Tibial artery (tissue), 4 donors: ENCODE measurements around the gene IGF2BP2.
"Not testable (repeated sequence)": the region's sequence is repeated elsewhere in the genome, so short reads cannot be mapped to it uniquely, and the experiment has no call there.

Source experiments
- DNase-seq, 2 donors: peaks; one replicate each; pipeline ENCODE4 v3.0.0-alpha.2; 2019
- H3K27ac ChIP-seq, 2 donors: fragments of 200-600 bp; sonication (generic) in 1 of 2; 1 replicate in 1 of 2; 2 replicates in 1 of 2; pipeline ENCODE4 v1.5.1; 2018 to 2019; ENCODE audit warnings: mild to moderate bottlenecking in 1 of 2
- H3K27me3 ChIP-seq, 2 donors: fragments of 200-600 bp; sonication (generic) in 1 of 2; one replicate each; pipeline versions ENCODE4 v1.5.1 to v1.6.0; 2016 to 2019
- H3K36me3 ChIP-seq, 3 donors: fragments of 200-600 bp; sonication (generic) in 2 of 3; one replicate each; pipeline ENCODE4 v1.5.1; 2016 to 2019; ENCODE audit warnings: mild to moderate bottlenecking in 2 of 3
- H3K4me1 ChIP-seq, 4 donors: fragments of 200-600 bp; sonication (generic) in 2 of 4; 1 replicate in 3 of 4; 2 replicates in 1 of 4; pipeline ENCODE4 v1.5.1; 2016 to 2019
- H3K4me3 ChIP-seq, 2 donors: fragments of 200-600 bp; sonication (generic) in 1 of 2; 1 replicate in 1 of 2; 2 replicates in 1 of 2; pipeline ENCODE4 v1.5.1; 2018 to 2019; ENCODE audit warnings: mild to moderate bottlenecking in 2 of 2
- H3K9me3 ChIP-seq, 3 donors: fragments of 200-600 bp; sonication (generic) in 1 of 3; one replicate each; pipeline ENCODE4 v1.5.1; 2016 to 2019
- intact Hi-C: fragments of 100-400 bp; cut with DNase I; formaldehyde crosslinking; loops from one replicate; pipeline ENCODE4 v1.15.0; 2023; ENCODE audit warnings: low total_unique reads
- TF ChIP-seq, protein P1 (sequence below), 2 experiments: fragments of 200-600 bp in 1 of 2; fragments of 450-650 bp in 1 of 2; IDR thresholded peaks; one replicate each; pipeline ENCODE4 v1.5.1; 2017 to 2019; ENCODE audit warnings: antibody characterized with exemption in 2 of 2, mild to moderate bottlenecking in 1 of 2, moderate library complexity in 1 of 2

Gene IGF2BP2

DNA sequence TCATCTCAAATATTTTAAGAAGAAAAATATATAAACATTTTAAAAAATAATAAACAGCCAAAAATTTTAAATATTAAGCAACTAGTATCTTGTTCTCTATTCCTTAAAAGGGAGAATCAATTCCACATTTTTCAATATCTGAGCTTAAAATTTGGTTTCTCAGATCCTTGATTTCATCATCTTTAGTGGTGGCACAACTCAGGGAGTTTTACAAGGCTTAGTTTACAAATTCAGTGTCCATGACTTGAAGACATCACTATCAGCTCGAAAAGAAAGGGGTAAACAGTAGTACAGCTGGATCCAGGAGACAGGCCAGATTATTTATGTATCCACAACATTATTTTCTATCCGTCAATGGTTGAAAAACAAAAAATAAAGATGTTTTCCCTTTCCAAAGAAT, 11.6 kb downstream of the IGF2BP2 start:
- intact Hi-C loops, result no loop called here
- Histone ChIP-seq H3K4me3 (no peak overlapping the region), H3K9me3 (no peaks in the 10 kb centered on the region), H3K27ac (no peak overlapping the region), H3K4me1 (no peaks in the 10 kb centered on the region), H3K36me3 (no peaks in the 10 kb centered on the region), H3K27me3 (peaks cover 0 to 19% of the 10 kb centered on the region in 2 donors)
- DNase-seq, result no peak
- TF ChIP-seq, protein P1, sequence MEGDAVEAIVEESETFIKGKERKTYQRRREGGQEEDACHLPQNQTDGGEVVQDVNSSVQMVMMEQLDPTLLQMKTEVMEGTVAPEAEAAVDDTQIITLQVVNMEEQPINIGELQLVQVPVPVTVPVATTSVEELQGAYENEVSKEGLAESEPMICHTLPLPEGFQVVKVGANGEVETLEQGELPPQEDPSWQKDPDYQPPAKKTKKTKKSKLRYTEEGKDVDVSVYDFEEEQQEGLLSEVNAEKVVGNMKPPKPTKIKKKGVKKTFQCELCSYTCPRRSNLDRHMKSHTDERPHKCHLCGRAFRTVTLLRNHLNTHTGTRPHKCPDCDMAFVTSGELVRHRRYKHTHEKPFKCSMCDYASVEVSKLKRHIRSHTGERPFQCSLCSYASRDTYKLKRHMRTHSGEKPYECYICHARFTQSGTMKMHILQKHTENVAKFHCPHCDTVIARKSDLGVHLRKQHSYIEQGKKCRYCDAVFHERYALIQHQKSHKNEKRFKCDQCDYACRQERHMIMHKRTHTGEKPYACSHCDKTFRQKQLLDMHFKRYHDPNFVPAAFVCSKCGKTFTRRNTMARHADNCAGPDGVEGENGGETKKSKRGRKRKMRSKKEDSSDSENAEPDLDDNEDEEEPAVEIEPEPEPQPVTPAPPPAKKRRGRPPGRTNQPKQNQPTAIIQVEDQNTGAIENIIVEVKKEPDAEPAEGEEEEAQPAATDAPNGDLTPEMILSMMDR (IDR thresholded peaks at IDR 0.05), result no peak

DNA sequence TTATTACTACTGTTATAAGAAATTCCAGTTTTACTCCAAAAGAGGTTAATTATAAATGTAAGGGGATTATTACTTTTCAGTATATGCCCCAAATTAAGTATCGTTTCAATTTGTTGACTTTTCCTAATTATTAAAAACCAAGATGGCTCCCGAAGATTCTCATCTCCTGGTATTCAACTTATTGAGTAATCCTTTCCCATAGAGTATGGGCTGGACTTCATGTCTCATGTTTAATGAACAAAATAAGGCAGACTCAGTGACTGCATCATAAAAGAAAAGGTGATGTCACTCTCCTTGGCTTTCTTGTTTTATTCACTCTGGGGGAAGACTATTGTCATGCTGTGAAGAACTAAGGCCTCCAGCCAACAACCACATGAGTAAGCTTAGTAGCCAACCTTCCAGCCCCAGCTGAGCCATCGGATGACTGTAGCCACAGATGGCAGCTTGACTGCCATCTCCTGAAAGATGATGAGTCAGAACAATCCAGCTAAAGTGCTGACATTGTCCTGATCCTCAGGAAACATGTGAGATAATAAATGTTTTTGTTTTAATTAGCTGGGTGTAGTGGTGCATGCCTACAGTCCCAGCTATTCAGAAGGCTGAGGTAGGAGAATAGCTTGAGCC, 17.3 kb downstream of the IGF2BP2 start:
- no peaks in the 10 kb centered on the region for H3K4me1 ChIP-seq
- no peaks in the 10 kb centered on the region for H3K9me3 ChIP-seq
- DNase-seq, result no peak
- TF ChIP-seq, protein P1 (IDR thresholded peaks at IDR 0.05), result no peak
- H3K27me3 ChIP-seq, result no peaks in the 10 kb centered on the region
- no peak overlapping the region for H3K4me3 ChIP-seq
- intact Hi-C loops, result no loop called here
- H3K27ac ChIP-seq, result no peak overlapping the region
- H3K36me3 ChIP-seq, result no peaks in the 10 kb centered on the region

DNA sequence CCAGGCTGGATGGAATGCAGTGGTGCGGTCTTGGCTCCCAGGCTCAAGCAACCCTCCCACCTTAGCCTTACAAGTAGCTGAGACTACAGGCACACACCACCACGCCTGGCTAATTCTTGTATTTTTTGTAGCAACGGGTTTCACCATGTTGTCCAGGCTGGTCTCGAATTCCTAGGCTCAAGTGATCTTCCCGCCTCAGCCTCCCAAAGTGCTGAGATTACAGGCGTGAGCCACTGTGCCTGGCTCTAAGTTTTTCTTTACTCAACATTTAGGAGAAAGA, 26.1 kb downstream of the IGF2BP2 start:
- H3K9me3 ChIP-seq, DNase-seq, H3K36me3 ChIP-seq, intact Hi-C loops, H3K27ac ChIP-seq, H3K4me1 ChIP-seq, H3K4me3 ChIP-seq, H3K27me3 ChIP-seq: not testable (repeated sequence)

DNA sequence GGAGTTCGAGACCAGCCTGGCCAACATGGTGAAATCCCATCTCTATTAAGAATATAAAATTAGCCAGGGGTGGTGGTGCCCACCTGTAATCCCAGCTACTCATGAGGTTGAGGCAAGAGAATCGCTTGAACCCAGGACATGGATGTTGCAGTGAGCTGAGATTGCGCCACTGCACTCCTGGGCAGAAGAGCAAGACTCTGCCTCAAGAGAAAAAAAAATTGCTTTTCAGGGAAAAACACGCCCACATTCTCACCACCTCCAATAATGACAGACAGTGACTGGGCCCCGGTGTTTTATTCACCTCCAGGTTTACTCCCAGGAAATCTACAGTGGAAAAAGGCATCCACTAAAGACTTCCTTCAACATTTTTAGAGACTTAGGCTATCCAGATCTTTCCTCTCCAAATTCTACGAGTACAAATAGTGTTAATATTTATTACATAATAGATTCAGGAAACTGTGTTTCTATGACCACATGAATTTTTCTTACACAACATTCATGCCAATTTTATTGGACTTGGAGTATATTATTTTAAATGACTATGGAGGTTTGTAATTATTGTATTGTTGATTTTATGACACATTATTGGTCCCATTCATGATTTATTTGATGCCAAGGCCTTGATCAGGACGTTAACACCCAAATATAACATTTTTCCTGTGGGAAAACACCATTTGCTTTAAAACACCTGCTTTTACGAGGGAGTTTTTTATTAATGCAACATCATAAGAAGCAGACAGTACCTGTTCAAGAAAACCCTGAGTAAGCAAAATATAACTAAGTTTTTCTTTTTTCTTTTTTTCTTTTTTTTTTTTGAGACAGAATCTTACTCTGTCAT, 26.6 kb downstream of the IGF2BP2 start:
- Histone ChIP-seq H3K36me3 (no peaks in the 10 kb centered on the region), H3K4me3 (no peak overlapping the region), H3K4me1 (no peaks in the 10 kb centered on the region), H3K9me3 (no peaks in the 10 kb centered on the region), H3K27ac (no peak overlapping the region), H3K27me3 (no peaks in the 10 kb centered on the region)
- TF ChIP-seq, protein P1 (IDR thresholded peaks at IDR 0.05), result no peak
- DNase-seq, result no peak
- intact Hi-C loops, result no loop called here

DNA sequence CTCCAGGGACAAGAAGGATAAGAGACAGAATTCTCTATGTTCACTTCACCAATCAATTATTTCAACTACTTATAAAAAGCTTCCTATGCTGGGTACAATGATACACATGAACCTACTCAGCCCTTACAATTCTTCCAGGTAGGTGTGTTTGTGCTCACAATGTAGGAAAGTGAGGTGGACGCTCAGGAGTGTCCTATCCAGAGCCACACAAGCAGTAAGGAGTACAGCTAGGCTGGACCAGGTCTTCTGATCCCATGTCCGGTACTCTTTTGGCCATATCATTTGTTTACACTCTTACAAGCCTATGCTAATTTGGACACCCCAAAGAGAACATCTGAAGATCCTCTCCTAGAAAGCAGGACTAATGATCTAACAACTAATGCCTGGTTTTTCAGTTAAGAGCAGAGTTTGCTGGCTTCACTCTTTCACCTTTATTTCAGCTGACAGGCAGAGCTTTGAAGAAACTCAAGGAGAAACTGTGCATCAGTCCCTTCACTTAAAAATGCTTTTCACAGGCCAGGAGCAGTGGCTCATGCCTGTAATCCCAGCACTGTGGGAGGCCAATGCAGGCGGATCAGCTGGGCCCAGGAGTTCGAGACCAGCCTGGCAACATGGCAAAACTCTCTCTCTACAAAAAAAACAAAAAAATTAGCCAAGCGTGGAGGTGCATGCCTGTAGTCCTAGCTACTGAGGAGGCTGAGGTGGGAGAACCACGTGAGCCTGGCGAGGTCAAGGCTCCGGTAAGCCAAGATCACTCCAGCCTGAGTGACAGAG, 27.5 kb downstream of the IGF2BP2 start:
- H3K36me3 ChIP-seq, result no peaks in the 10 kb centered on the region
- no peaks in the 10 kb centered on the region for H3K9me3 ChIP-seq
- no peak overlapping the region for H3K4me3 ChIP-seq
- H3K27ac ChIP-seq, result no peak overlapping the region
- no peaks in the 10 kb centered on the region for H3K4me1 ChIP-seq
- intact Hi-C loops, result no loop called here
- TF ChIP-seq, protein P1 (IDR thresholded peaks at IDR 0.05), result no peak
- no peak for DNase-seq
- no peaks in the 10 kb centered on the region for H3K27me3 ChIP-seq
